ENCODE data around the gene MAPK8.

MAPK8 gene

GRCh38 chr10:48423884-48424283 is 117.4 kb downstream of the MAPK8 start:
- DNase-seq = no peak

- DNase-seq = no peak
Observed at GRCh38 chr10:48428896-48429295, 122.4 kb downstream of the MAPK8 start.

- no peak for DNase-seq
Observed at GRCh38 chr10:48429309-48429708, 122.8 kb downstream of the MAPK8 start.

GRCh38 chr10:48430402-48430993 is 124.0 kb downstream of the MAPK8 start:
- peak; percentile 14 for DNase-seq

GRCh38 chr10:48431871-48432270 is 125.4 kb downstream of the MAPK8 start:
- DNase-seq = peak; percentile 76

- DNase-seq = no peak
Observed at GRCh38 chr10:48437546-48437945, 131.1 kb downstream of the MAPK8 start.

- no peak for DNase-seq
Observed at GRCh38 chr10:48439031-48439430, 132.6 kb downstream of the MAPK8 start.

GRCh38 chr10:48439581-48440041 is 133.1 kb downstream of the MAPK8 start:
- no peak for DNase-seq

- no peak for DNase-seq
Observed at GRCh38 chr10:48440771-48441170, 134.3 kb downstream of the MAPK8 start.

GRCh38 chr10:48442090-48442808 is 135.8 kb downstream of the MAPK8 start:
- no peak for DNase-seq

GRCh38 chr10:48442809-48443177 is 136.3 kb downstream of the MAPK8 start:
- DNase-seq = no peak

GRCh38 chr10:48444266-48444665 is 137.8 kb downstream of the MAPK8 start:
- peak; percentile 82 for DNase-seq

- DNase-seq = peak; percentile 55
Observed at GRCh38 chr10:48444861-48445841, 138.7 kb downstream of the MAPK8 start.

- no peak for DNase-seq
Observed at GRCh38 chr10:48445932-48446331, 139.5 kb downstream of the MAPK8 start.

- no peak for DNase-seq
Observed at GRCh38 chr10:48446785-48447184, 140.3 kb downstream of the MAPK8 start.

- no peak for DNase-seq
Observed at GRCh38 chr10:48447356-48448215, 141.1 kb downstream of the MAPK8 start.

- DNase-seq = no peak
Observed at GRCh38 chr10:48448796-48449195, 142.3 kb downstream of the MAPK8 start.

- DNase-seq = no peak
Observed at GRCh38 chr10:48449501-48450232, 143.2 kb downstream of the MAPK8 start.

GRCh38 chr10:48450233-48450740 is 143.8 kb downstream of the MAPK8 start:
- no peak for DNase-seq

- DNase-seq = no peak
Observed at GRCh38 chr10:48450741-48451466, 144.4 kb downstream of the MAPK8 start.

Measured in hematopoietic multipotent progenitor cell treated with erythropoietin and hydrocortisone succinate and interleukin-3 and kit ligand, for 8 days (in vitro differentiated cells).